ENCODE results near the gene RBM47. TPM values are rescaled to one million over a fixed set of nuclear protein-coding genes. Genes with fewer than 3 reads are reported as not detected.

The RBM47 gene
- total and polyA plus RNA-seq, 8 donors: 12.3 to 59.6 (median 32.4) TPM

DNA sequence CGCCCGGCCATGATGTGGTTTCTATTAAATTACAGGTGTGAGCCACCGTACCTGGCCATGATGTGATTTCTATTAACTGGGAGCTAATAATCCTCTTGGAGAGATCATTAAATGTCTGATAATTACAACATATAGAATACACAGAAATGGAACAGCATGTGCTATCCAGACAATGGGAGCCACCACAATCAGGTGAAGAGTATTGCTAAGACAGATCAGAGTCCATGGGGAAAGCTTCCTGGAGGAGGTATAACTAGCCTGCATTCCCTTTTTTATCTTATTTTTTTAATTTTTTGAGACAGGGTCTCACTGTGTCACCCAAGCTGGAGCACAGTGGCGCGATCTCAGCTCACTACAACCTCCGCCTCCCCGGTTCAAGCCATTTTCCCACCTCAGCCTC, 147.7 kb downstream of the RBM47 start:
- no peaks in the 10 kb centered on the region for H3K9me3 ChIP-seq
- no peak overlapping the region for H3K4me3 ChIP-seq
- intact Hi-C loops (cut with DNase I): no loop called here
- TF ChIP-seq, protein P1, sequence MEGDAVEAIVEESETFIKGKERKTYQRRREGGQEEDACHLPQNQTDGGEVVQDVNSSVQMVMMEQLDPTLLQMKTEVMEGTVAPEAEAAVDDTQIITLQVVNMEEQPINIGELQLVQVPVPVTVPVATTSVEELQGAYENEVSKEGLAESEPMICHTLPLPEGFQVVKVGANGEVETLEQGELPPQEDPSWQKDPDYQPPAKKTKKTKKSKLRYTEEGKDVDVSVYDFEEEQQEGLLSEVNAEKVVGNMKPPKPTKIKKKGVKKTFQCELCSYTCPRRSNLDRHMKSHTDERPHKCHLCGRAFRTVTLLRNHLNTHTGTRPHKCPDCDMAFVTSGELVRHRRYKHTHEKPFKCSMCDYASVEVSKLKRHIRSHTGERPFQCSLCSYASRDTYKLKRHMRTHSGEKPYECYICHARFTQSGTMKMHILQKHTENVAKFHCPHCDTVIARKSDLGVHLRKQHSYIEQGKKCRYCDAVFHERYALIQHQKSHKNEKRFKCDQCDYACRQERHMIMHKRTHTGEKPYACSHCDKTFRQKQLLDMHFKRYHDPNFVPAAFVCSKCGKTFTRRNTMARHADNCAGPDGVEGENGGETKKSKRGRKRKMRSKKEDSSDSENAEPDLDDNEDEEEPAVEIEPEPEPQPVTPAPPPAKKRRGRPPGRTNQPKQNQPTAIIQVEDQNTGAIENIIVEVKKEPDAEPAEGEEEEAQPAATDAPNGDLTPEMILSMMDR (IDR thresholded peaks at IDR 0.05): no peak
- FAIRE-seq: no peak
- no peak for DNase-seq
- WGBS, 2 donors: 97 to 99% methylated on average over 7 of the region's 7 CpGs
- H3K27ac ChIP-seq: peak overlapping the region in 2 of 4 donors; percentile 7 to 57
- peaks cover 8 to 47% (median 12%) of the 10 kb centered on the region in 3 donors for H3K4me1 ChIP-seq
- H3K27me3 ChIP-seq: no peaks in the 10 kb centered on the region
- no peaks in the 10 kb centered on the region for H3K36me3 ChIP-seq
- no peak for ATAC-seq

DNA sequence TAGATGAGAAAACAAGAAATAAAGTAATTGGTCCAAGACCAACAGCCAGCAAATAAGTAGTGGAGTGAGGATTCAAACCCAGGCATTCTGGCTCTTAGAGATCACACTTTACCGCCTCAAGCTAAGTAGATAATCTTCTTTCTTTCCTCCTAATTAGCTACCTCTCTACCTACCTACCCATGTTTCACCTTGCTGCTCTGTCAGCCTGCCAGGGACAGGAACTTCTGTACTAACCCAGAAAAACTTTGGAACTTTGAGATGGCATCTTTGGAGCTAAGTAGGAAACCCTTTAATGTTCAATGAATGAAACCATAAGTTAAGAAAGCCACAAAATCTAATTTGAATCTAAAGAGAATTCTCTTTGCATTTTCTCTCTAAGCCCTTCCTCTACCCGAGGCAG, 149.4 kb downstream of the RBM47 start:
- no peak for FAIRE-seq
- TF ChIP-seq, protein P1 (IDR thresholded peaks at IDR 0.05): no peak
- DNase-seq: no peak
- no peak for ATAC-seq
- no peaks in the 10 kb centered on the region for H3K36me3 ChIP-seq
- no peaks in the 10 kb centered on the region for H3K9me3 ChIP-seq
- no peak overlapping the region for H3K4me3 ChIP-seq
- intact Hi-C loops (cut with DNase I): no loop called here
- WGBS, 2 donors: 71 to 80% methylated on average over 2 of the region's 2 CpGs
- peaks cover 17 to 50% (median 21%) of the 10 kb centered on the region in 3 donors for H3K4me1 ChIP-seq
- no peaks in the 10 kb centered on the region for H3K27me3 ChIP-seq
- no peak overlapping the region for H3K27ac ChIP-seq

DNA sequence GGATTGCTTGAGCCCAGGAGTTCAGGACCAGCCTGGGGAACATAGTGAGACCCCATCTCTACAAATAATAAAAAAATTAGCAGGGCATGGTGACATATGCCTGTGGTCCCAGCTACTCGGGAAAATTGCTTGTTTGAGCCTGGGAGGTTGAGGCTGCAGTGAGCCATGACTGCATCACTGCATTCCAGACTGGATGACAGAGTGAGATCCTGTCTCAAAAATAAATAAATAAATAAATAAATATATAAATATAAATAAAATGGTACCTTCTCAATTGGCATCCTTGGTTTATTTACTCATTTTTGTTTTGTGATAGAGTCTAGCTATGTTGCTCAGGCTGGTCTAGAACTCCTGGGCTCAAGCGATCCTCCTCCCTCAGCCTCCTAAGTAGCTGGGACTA, 150.3 kb downstream of the RBM47 start:
- peaks cover 26 to 55% (median 30%) of the 10 kb centered on the region in 3 donors for H3K4me1 ChIP-seq
- no peaks in the 10 kb centered on the region for H3K27me3 ChIP-seq
- no peak overlapping the region for H3K4me3 ChIP-seq
- TF ChIP-seq, protein P1 (IDR thresholded peaks at IDR 0.05): no peak
- no peak overlapping the region for H3K27ac ChIP-seq
- no peak for ATAC-seq
- FAIRE-seq: no peak
- no peaks in the 10 kb centered on the region for H3K36me3 ChIP-seq
- no peaks in the 10 kb centered on the region for H3K9me3 ChIP-seq
- intact Hi-C loops (cut with DNase I): no loop called here
- 37 to 69% methylated on average over 2 of the region's 2 CpGs for WGBS, 2 donors
- DNase-seq: no peak

DNA sequence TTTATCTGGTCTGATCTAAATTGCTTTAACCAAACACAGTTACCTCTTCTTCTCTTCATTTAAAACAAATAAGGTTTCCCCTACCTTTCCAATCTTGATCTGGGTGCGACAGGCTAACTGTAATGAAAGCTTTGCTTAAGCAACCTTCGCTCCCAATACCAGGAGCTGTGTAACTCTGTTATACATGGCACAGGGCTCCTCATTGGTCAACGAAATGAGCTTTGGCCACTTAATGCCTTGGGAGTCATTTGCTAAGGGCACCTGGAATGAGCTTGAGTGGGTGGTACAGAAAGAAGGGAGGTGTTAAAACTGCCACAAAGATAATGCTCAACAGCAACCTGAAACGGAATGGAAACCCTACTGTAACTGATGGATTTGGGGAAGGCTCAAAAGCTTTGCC, 154.1 kb downstream of the RBM47 start:
- H3K27me3 ChIP-seq: no peaks in the 10 kb centered on the region
- peak overlapping the region in 2 of 4 donors; percentile 79 to 86 for H3K27ac ChIP-seq
- no peaks in the 10 kb centered on the region for H3K9me3 ChIP-seq
- no peak overlapping the region for H3K4me3 ChIP-seq
- H3K36me3 ChIP-seq: no peaks in the 10 kb centered on the region
- intact Hi-C loops (cut with DNase I): no loop called here
- TF ChIP-seq, protein P1 (IDR thresholded peaks at IDR 0.05): no peak
- DNase-seq (peak in 2 of 6 donors; percentile 29 to 40), ATAC-seq (peak; percentile 44 to 71 (median 64)), FAIRE-seq (no peak)
- 30 to 32% methylated on average over 4 of the region's 4 CpGs for WGBS, 2 donors
- peaks cover 32 to 48% (median 36%) of the 10 kb centered on the region in 3 donors for H3K4me1 ChIP-seq

DNA sequence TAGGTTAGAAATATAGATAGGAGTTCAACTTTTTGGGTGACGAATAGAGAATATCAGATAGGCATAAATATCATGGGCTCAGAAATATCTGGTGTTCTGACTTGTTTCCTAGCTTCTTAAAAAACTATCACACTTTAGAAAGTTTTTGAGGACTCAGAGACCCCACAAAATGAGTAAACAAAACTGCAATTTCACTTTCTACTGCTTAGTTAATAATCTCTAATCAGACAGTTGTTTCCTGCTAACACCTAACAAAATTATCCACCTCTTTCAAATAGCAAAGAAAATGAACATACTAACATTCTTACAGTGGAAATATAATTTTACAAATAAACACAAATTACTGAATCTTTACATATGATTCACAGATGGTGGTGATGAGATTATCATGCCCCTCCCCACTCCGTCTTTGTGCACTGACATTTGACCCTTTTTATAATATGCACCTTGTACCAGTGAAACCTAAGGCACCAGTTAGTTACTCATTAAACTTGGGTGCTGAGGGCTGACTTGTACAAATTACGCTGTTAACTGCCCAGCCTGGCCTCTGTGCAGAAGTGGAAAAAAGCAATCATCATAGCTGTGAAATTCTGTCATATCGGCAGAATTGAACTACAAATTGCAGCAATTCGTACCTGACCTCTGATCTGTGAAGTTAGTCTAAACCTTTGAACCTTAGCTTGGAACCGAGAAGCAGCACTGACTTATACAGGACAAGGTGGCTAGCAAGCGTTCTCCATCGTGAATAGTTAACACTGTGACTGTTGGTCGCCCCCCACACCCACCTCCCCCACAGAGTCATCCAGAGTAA, 155.9 kb downstream of the RBM47 start:
- Histone ChIP-seq H3K4me1 (peaks cover 31 to 39% (median 33%) of the 10 kb centered on the region in 3 donors), H3K9me3 (no peaks in the 10 kb centered on the region)
- WGBS, 2 donors: 12 to 15% methylated on average over 9 of the region's 9 CpGs

More for the DNA sequence above, 155.9 kb downstream of the RBM47 start:
- FAIRE-seq: peak; percentile 53
- peak; percentile 93 to 94 (median 94) for ATAC-seq
- intact Hi-C loops (cut with DNase I): no loop called here
- Histone ChIP-seq H3K27me3 (no peaks in the 10 kb centered on the region), H3K27ac (peak overlapping the region in 2 of 4 donors; percentile 79 to 86), H3K36me3 (no peaks in the 10 kb centered on the region), H3K4me3 (peak overlapping the region in 2 of 4 donors; percentile 8 to 10)
- peak in 3 of 6 donors; percentile 54 to 76 (median 64) for DNase-seq
- TF ChIP-seq, protein P1 (IDR thresholded peaks at IDR 0.05): no peak

Measured in pancreas (tissue), 10 donors.